Fibroblast of pulmonary artery (primary cell): ENCODE results near the gene PRSS21.

Source experiments
- DNase-seq: peaks from one replicate; pipeline ENCODE4 v3.0.0-alpha.2; 2010; ENCODE audit warnings: low read depth
- H3K4me3 ChIP-seq: replicated peaks from 2 replicates; pipeline ENCODE4 v1.5.1; 2011; ENCODE audit warnings: low read depth, mild to moderate bottlenecking, control low read depth, low read length, moderate library complexity
- TF ChIP-seq, protein P1 (sequence below): IDR thresholded peaks from 2 replicates; pipeline ENCODE4 v1.5.1; 2011; ENCODE audit warnings: mild to moderate bottlenecking, control low read depth, low read length, inconsistent platforms; ENCODE audit errors: missing control alignments

PRSS21 gene

DNA sequence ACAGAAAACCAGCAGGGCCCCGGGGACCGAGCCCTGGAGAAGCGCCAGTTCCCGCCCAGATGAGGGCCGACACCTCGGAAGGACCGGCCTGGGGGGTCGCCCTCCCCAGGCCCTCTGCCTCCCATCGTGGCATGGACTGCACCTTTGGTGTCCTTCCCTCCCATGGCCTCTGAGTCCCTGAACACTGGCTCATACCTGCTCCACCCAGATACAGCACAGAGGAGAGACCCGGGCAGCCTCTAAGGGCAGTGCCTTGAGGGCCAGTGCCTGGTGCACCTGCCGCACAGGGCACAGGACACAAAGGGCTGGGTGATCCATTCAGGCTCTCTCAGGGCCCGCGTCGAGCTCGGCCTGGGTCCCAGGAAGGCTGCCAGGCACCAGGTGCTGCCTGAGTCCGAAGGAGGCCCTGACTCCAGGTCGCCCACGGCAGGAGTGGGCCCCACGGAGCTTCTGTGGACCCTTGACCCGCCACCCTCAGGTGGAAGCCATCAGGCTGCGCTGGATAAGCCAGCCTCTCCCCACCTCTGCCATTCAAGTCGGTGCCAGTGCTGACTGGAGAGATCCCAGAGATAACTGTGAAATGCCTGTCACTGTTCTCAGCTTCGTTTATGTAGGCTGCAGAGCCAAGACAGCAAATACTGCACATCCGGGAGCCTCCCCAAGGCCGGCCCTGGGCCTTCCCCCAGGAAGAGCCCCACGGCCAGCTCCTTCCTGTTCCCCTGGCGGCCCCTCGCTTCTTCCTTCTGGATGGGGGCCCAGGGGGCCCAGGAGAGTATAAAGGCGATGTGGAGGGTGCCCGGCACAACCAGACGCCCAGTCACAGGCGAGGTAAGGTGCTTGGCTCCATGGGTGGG, 12.7 kb downstream of the PRSS21 start, which contains the start of gene ZG16B:
Gene ZG16B, plus strand, starts transcription at position 803 of the 854 bp plus-strand sequence. CDS start 139 bp downstream, outside the sequence.
- peak; percentile 18 for DNase-seq
- H3K4me3 ChIP-seq, result no peak within 1 kb of the TSS

DNA sequence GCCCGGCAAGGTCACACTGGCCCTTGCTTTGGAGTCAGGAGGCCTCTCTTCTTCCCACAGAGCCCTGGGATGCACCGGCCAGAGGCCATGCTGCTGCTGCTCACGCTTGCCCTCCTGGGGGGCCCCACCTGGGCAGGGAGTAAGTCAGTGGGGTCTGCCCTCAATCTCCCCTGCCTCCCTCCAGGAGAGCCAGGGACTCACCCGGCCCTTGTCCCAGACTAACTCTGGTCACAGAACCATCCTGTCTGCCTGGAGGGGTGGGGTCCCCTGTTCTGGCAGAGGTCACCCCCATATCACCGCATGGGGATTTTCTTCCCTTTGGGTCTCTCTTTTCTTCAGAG, 13.3 kb downstream of the PRSS21 start:
- H3K4me3 ChIP-seq, result no peak overlapping the region
- TF ChIP-seq, protein P1, sequence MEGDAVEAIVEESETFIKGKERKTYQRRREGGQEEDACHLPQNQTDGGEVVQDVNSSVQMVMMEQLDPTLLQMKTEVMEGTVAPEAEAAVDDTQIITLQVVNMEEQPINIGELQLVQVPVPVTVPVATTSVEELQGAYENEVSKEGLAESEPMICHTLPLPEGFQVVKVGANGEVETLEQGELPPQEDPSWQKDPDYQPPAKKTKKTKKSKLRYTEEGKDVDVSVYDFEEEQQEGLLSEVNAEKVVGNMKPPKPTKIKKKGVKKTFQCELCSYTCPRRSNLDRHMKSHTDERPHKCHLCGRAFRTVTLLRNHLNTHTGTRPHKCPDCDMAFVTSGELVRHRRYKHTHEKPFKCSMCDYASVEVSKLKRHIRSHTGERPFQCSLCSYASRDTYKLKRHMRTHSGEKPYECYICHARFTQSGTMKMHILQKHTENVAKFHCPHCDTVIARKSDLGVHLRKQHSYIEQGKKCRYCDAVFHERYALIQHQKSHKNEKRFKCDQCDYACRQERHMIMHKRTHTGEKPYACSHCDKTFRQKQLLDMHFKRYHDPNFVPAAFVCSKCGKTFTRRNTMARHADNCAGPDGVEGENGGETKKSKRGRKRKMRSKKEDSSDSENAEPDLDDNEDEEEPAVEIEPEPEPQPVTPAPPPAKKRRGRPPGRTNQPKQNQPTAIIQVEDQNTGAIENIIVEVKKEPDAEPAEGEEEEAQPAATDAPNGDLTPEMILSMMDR, result no peak
- no peak for DNase-seq

More for the DNA sequence above, 12.7 kb downstream of the PRSS21 start, which contains the start of gene ZG16B:
- TF ChIP-seq, protein P1, result no peak

DNA sequence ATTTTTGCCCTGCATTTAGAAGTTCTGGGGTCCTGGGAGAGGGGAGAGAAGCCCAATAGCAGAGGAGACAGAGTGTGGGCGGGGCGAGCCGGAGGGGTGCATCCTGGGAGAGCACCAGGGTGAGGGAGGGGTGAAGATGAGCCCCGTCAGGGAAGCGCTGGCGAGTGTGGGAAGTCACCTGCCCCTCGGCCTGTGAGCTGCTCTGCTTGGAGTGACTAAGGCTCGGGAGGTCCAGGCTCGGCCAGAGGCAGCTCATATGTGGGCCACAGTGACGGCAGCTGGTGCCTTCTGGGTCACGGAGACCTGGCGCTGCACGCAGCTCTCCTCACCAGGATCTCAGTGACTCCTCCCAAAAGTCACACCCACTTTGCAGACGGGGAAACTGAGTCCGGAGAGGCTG, 14.2 kb downstream of the PRSS21 start:
- TF ChIP-seq, protein P1, result no peak
- H3K4me3 ChIP-seq, result no peak overlapping the region
- DNase-seq, result no peak

DNA sequence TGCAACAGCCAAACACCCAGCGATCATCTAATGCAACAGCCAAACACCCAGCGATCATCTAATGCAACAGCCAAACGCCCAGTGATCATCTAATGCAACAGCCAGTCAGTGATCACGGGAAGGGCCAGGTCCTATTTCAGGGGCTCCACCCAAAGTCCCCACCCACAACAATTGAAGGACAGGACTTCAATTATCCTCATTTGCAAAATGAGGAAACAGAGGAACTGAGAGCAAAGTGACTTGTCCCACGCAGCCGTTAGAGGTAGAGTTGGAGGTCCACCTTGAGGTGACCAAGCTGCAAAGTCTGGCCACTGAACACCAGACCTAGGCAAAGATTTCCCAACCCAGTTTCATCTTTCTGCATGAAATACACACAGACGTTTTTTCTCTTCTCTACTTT, 16.7 kb downstream of the PRSS21 start:
- no peak for DNase-seq
- TF ChIP-seq, protein P1, result no peak
- H3K4me3 ChIP-seq, result no peak overlapping the region

DNA sequence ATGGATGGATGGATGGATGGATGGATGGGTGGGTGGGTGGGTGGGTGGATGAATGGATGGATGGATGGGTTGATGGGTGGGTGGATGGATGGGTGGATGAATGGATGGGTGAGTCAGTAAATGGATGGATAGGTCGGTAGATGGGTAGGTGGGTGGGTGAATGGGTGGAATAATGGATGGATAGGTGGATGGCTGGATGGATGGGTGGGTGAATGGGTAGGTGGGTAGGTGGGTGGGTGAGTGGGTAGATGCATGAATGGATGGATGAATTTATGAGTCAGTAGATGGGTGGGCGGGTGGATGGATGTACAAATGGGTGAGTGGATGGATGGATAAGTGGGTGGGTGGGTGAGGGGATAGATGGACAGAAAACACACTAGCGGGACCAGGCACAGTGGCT, 17.9 kb downstream of the PRSS21 start:
- TF ChIP-seq, protein P1, result no peak

DNA sequence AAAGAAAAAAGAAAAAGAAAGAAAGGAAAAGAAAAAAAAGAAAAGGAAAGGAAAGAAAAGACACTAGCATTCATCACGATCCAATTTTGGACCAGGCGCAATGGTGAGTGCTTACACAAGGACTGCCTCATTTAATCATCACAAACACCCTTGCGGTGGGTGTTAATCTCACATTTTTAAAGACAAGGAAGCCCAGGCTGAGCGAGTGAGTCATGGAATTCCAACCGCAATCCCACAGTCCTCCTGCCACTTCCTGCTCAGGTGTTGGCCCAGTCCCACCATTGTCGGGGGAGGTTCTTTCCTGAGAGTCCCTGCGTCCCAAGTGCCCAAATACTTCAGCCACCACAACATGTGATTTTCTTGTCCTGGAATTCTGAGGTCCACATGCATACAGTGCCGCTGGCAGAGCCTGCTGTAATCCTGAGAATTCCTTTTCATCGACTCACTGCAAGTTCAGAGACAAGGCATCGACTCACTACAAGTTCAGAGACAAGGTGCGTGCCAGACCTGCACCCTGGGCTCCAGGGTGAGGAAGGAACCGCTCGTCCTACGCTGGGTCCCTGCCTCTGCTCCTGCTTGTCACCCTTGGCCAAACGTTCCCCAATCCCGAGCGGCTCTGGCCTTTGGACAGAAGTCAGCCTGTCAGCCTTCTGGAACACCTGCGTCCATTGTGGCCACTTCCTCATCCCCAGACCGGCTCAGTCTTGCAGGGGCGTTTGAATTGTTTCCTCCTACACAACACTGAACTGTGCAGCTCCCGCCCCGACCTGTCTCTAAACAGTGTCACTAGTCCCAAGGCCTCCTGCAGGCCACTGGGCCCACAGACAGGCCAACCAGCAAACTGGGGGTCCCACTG, 18.8 kb downstream of the PRSS21 start:
- no peak overlapping the region for H3K4me3 ChIP-seq
- peak; percentile 90 for DNase-seq
- TF ChIP-seq, protein P1, result no peak

More for the DNA sequence above, 17.9 kb downstream of the PRSS21 start:
- DNase-seq, result no peak
- no peak overlapping the region for H3K4me3 ChIP-seq
